HG03342 (cell line): ENCODE data around the gene NEMF.
"Not testable (repeated sequence)": the region's sequence is repeated elsewhere in the genome, so short reads cannot be mapped to it uniquely, and the experiment has no call there.

Experiments
- ATAC-seq: cut with Tn5 transposase; IDR thresholded peaks from one replicate; pipeline ENCODE4 v1.9.1; 2021; ENCODE audit warnings: mild to moderate bottlenecking, moderate library complexity; ENCODE audit not compliant: unreplicated experiment

Gene NEMF

GRCh38 chr14:49766839-49767238 is 85.7 kb downstream of the NEMF start:
- ATAC-seq, result no peak

DNA sequence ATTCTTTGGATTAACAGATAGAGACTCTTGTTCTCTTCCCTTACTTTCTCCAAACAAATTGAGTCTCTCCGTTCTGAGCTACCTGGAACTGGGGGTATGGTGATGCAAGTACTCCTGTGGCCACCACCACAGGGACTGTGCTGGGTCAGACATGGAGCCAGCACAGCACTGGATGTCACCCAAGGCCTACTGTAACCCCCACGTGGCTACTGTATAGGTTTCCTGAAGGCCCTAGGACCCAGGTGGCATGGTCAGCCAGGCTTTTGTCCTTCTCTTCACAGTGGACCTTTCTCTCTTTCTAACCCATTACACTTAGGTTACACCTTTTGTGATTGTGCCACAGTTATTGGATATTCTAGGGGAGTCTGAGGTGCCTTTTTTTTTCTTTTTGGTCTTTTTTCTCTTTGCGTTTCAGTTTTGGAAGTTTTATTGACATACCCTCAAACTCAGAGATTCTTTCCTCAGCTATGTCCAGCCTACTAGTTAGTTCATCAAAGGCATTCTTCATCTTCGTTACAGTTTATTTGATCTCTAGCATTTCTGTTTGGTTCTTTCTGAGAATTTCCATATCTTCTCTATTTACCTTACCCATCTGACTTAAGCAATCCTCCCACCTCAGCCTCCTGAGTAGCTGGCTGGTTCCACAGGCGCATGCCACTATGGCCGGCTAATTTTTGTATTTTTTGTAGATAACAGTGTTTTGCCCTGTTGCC is 90.6 kb downstream of the NEMF start:
- ATAC-seq, result no peak

GRCh38 chr14:49755378-49755777 is 97.2 kb downstream of the NEMF start:
- no peak for ATAC-seq

GRCh38 chr14:49754570-49755097 is 98.0 kb downstream of the NEMF start:
- ATAC-seq, result no peak

GRCh38 chr14:49746476-49746875 is 106.1 kb downstream of the NEMF start:
- ATAC-seq, result not testable (repeated sequence)

GRCh38 chr14:49745191-49745590 is 107.4 kb downstream of the NEMF start:
- no peak for ATAC-seq

- not testable (repeated sequence) for ATAC-seq
These were observed 116.9 kb downstream of the NEMF start for GRCh38 chr14:49735669-49736068.

- no peak for ATAC-seq
These were observed 118.8 kb downstream of the NEMF start for GRCh38 chr14:49733836-49734235.

DNA sequence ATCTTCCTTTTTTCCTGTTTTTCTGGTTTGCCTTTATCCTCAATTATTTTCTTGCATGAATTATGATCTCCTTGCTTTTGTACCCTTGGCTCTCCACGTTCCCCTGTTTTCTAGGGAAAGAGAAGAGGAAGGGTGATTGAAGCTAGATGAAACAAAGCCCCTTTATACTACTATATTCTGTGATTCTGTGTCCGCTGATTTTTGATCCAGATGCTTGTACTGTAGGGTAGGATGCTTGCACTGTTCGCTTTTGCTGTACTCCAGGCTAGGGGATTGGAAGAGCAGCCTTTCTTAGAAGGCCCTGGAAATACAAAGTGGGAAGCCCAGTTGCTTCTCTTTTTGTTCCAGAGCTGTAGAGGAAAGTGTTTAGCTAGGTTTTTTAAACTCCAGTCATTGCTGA is 119.7 kb downstream of the NEMF start:
- ATAC-seq, result no peak
